Suprapubic skin (tissue), 4 donors: ENCODE measurements around the gene CNPPD1.

Experiments
- POLR2A ChIP-seq, 2 donors: fragments of 450-650 bp; IDR thresholded peaks; one replicate each; pipeline ENCODE4 v1.6.1; 2017; ENCODE audit warnings: antibody characterized with exemption in 2 of 2, mild to moderate bottlenecking in 2 of 2, moderate library complexity in 2 of 2
- POLR2AphosphoS5 ChIP-seq, 3 donors: sonication (generic); formaldehyde crosslinking; IDR thresholded peaks; one replicate each; pipeline ENCODE4 v1.6.1; 2017; ENCODE audit warnings: antibody characterized with exemption in 3 of 3

- TF ChIP-seq POLR2A (IDR thresholded peaks at IDR 0.05), result no peak
- TF ChIP-seq POLR2AphosphoS5 (IDR thresholded peaks at IDR 0.05), result no peak
Measured at GRCh38 chr2:219159771-219160185, 16.9 kb downstream of the CNPPD1 start.
